Mucosa of stomach (tissue), 1 donor: ENCODE results near the gene SLAMF8.
A peak's percentile ranks its signal among the peaks of the same experiment; 100 is the strongest.

Source experiments
- H3K27me3 ChIP-seq: one replicate; pipeline ENCODE4 v1.7.0; 2013; ENCODE audit warnings: mild to moderate bottlenecking, low read length; ENCODE audit not compliant: control insufficient read depth, insufficient read depth
- H3K36me3 ChIP-seq: one replicate; pipeline ENCODE4 v1.7.0; 2013; ENCODE audit warnings: low read length; ENCODE audit not compliant: control insufficient read depth, insufficient read depth
- H3K4me1 ChIP-seq: one replicate; pipeline ENCODE4 v1.7.0; 2013; ENCODE audit warnings: mild to moderate bottlenecking, low read length; ENCODE audit not compliant: control insufficient read depth, insufficient read depth
- H3K4me3 ChIP-seq: one replicate; pipeline ENCODE4 v1.7.0; 2013; ENCODE audit warnings: low read length
- H3K9ac ChIP-seq: one replicate; pipeline ENCODE4 v1.7.0; 2013; ENCODE audit warnings: mild to moderate bottlenecking, low read length, moderate library complexity
- H3K9me3 ChIP-seq: one replicate; pipeline ENCODE4 v1.7.0; 2013; ENCODE audit warnings: mild to moderate bottlenecking, low read length, moderate library complexity; ENCODE audit not compliant: control insufficient read depth
- donor health status: Pancreatic carcinoma.

SLAMF8 gene

DNA sequence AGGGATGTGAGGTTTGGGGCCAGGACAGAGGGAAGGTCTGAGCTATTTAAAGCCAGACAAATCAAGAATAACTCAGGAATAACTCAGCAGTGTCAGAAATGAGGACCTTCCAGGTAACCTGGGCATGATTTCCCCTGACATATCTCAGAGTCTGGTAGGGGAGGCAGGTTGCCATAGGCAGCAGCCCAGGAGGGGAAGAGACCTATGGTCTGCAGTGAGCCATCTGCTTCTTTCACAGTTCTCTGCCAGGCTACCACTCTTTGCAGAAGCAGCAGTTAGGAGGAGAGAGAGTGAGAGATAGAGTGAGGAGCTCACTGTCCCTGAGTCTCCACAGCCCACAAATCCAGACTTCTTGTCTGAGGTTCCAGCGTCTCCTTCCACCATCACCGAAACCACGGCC lies 42.1 kb downstream of the SLAMF8 start:
- Histone ChIP-seq H3K36me3 (no peaks in the 10 kb centered on the region), H3K9ac (peak overlapping the region; percentile 50), H3K4me3 (no peak overlapping the region), H3K9me3 (no peaks in the 10 kb centered on the region), H3K27me3 (no peaks in the 10 kb centered on the region), H3K4me1 (peaks cover 35% of the 10 kb centered on the region)

DNA sequence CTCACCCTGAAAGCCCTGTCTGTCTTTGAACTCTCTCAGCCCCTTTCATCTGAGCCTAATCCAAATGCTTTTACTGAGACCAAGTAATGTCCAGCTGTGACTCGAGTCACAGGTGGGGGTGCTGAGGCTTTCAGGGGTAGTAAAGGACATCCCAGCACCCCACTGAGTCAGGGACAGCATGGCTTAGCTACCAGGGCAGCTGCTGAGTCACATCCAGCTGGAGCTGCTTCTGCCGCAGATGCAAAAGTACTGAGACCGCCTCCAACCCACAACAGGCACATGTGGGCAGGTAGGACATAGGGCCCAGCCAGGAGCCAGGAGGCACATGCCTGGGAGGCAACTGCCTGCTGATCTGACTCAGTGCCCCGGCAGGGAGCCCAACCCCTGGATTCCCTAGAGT lies 42.5 kb downstream of the SLAMF8 start:
- Histone ChIP-seq H3K4me3 (no peak overlapping the region), H3K9me3 (no peaks in the 10 kb centered on the region), H3K4me1 (peaks cover 35% of the 10 kb centered on the region), H3K27me3 (no peaks in the 10 kb centered on the region), H3K9ac (peak overlapping the region; percentile 50), H3K36me3 (no peaks in the 10 kb centered on the region)

DNA sequence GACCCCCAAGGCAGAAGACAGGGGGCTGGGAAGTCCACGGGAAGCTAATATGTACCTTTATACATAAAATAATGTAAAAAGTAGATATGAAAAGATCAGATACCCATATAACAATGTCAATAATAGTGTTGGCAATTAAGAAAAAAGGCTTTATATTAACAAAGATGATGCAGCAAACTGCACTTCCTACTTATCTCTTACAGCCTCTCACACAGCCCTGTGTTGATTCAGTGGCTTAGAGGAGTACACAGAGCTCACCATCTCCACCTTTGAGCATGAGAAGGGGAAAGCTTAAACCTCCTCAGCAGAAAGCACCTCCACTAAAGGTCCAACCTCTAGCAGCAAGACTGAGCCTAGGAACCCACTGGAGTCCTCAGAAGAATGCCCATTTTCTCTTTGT lies 42.9 kb downstream of the SLAMF8 start:
- Histone ChIP-seq H3K27me3 (no peaks in the 10 kb centered on the region), H3K9me3 (no peaks in the 10 kb centered on the region), H3K4me1 (peaks cover 35% of the 10 kb centered on the region), H3K4me3 (no peak overlapping the region), H3K36me3 (no peaks in the 10 kb centered on the region), H3K9ac (no peak overlapping the region)

DNA sequence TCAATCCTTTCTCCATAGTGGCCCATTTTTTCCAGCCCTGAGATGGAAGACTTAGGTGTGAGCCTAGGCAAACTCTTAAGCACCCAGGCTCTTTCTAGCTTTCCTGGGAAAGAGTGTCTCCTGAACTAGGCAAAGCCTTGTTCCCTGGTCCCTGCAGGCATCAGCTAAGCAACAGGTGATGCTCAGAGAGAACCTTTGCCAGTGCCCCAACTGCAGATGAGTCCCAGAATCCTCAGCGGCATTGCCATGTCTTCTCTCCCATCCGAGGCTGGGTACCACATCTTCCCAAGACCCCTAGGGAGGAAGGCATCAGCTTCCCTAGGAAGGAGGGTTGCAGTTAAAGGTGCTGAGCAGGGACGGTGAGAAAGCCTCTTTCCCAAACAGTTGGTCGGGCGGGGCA lies 44.0 kb downstream of the SLAMF8 start:
- H3K4me3 ChIP-seq: no peak overlapping the region
- peaks cover 35% of the 10 kb centered on the region for H3K4me1 ChIP-seq
- H3K9me3 ChIP-seq: no peaks in the 10 kb centered on the region
- H3K9ac ChIP-seq: no peak overlapping the region
- H3K27me3 ChIP-seq: no peaks in the 10 kb centered on the region
- no peaks in the 10 kb centered on the region for H3K36me3 ChIP-seq

DNA sequence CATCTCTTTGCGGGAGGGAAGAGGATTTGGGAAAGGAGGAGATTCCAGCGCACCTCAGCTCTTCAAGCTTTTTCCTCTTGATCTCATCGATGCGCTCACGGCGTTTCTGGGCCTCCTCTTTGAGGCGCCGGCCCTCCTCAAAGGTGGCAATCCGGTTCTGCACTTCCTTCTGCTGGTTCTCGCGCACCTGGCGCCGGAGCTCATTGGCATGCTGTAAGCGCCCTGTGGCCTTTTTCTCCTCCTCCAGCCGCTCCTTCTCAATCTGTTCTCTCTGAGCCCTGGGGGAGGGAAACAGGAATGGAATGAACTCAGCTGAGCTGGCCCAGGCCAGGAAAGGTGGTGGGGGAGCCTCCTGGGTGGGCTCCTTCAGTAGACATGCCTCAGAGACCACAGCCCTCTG lies 46.2 kb downstream of the SLAMF8 start:
- Histone ChIP-seq H3K9me3 (no peaks in the 10 kb centered on the region), H3K27me3 (no peaks in the 10 kb centered on the region)

DNA sequence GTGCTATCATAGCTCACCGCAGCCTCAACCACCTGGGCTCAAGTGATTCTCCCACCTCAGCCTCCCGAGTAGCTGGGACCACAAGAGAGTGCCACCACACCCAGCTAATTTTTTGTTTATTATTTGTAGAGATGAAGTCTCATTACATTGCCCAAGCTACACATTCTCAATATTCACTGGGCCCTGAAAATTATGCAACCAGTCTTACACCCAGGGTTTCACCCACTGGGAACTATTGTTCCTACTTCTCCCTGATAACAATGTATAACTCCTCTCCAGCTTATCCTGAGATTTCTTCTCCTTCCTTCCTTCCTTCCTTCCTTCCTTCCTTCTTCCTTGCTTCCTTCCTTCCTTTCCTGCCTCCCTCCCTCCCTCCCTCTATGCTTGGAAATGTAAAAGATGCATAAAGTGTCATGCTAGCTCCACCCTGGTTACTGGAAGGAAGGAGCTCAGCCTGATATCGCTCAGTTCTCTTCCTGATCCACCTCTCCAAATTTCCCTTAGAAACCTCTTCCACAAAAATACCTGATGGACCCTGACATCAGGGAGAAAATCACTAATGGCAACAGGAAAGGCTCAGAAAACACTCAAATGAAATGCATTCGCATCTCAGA lies 47.0 kb downstream of the SLAMF8 start:
- Histone ChIP-seq H3K36me3 (no peaks in the 10 kb centered on the region), H3K4me1 (peaks cover 14% of the 10 kb centered on the region), H3K9me3 (no peaks in the 10 kb centered on the region)

More for the DNA sequence above, 46.2 kb downstream of the SLAMF8 start:
- peaks cover 21% of the 10 kb centered on the region for H3K4me1 ChIP-seq
- no peaks in the 10 kb centered on the region for H3K36me3 ChIP-seq
- H3K9ac ChIP-seq: no peak overlapping the region
- H3K4me3 ChIP-seq: no peak overlapping the region

DNA sequence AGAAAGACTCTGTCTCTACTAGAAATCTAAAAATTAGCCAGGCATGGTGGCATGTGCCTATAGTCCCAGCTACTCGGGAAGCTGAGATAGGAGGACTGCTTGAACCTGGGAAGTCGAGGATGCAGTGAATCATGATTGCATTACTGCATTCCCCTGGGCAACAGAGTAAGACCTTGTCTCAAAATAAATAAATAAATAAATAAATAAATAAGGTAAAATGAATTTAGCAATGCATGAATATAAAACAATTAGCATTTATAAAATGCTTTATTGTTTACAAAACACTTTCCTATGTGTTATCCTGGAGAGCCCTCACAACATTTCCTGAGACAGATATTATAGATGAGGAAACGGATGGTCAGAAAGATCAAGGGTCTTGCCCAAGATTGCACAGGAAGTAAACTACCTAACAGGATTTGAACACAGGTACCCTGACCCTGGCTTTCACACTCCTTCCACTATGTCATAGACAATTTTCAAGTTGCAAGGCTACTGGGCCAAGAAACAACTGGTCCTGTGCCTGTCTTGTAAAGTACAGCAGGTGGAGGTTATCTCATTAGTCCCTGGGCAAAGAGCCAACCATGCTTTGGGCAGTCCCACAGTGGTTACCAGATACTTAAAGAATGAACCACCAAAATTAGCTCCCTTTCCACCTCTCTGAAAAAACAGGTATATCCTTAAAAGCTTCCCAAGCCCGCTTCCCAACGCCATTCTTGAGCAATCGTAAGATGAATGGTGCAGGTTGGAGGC lies 51.2 kb downstream of the SLAMF8 start:
- H3K9me3 ChIP-seq: no peaks in the 10 kb centered on the region
- H3K9ac ChIP-seq: no peak overlapping the region
- H3K4me1 ChIP-seq: peaks cover 9% of the 10 kb centered on the region
- no peaks in the 10 kb centered on the region for H3K27me3 ChIP-seq
- H3K4me3 ChIP-seq: no peak overlapping the region
- H3K36me3 ChIP-seq: no peaks in the 10 kb centered on the region

More for the DNA sequence above, 47.0 kb downstream of the SLAMF8 start:
- Histone ChIP-seq H3K27me3 (no peaks in the 10 kb centered on the region), H3K9ac (no peak overlapping the region), H3K4me3 (no peak overlapping the region)

DNA sequence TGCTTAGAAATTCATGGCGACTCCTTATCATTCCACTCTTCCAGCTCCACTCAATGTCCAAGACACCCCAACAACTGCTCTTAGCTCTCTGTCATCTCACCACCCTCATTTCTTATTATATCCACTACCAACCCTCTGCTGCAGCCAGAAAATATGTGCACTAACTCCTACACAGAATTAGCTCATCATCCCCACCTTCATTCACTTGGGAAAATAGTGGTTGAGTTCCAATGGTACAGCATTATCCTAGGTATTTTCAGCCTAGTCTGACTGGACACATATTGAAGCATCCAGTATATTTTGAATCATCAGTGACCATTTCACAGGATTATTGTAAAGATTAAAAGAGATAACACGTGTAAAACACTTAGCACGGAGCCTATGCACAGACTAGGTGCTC lies 52.5 kb downstream of the SLAMF8 start:
- Histone ChIP-seq H3K27me3 (no peaks in the 10 kb centered on the region), H3K9ac (no peak overlapping the region), H3K4me1 (peaks cover 9% of the 10 kb centered on the region), H3K9me3 (no peaks in the 10 kb centered on the region), H3K4me3 (no peak overlapping the region), H3K36me3 (no peaks in the 10 kb centered on the region)

DNA sequence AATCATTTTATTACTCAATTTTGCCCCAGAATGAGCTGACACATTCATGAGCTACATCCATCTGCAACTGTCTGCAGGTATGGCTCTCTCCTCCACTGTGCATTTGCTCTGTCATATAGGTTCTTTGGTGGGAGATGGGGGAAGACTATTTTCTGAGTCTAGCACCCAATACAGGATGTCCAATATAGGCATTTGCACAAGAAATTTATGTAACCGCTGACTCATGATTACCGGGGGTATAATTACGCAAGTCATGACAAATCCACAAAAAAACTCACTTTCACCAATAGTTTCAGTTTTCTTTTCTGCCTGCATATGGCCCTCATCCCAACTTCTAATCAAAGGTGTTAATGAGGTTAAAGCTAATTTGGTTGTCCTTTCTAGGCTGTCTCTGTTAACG lies 53.3 kb downstream of the SLAMF8 start:
- peaks cover 9% of the 10 kb centered on the region for H3K4me1 ChIP-seq

DNA sequence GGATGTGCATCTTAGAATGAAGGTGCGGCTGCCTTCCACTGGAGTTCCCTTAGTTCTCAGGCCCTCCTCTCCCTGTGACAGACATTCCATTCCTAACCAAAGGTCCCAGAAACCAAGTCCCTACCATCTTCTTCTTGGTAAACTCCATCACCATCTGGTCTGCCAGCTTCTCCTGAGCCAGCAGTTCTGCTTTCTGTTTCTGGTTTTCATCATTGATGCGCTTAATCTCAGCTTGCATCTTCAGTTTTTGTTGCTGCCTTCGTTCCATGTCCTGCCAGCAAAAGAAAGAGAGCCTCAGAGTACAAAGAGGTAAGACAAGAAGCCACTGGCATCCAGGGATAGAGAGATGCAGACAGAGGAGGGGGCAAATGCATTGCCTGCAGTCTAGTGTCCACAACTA lies 53.8 kb downstream of the SLAMF8 start:
- peaks cover 9% of the 10 kb centered on the region for H3K4me1 ChIP-seq
- no peaks in the 10 kb centered on the region for H3K27me3 ChIP-seq
- H3K9me3 ChIP-seq: no peaks in the 10 kb centered on the region
- H3K9ac ChIP-seq: no peak overlapping the region
- H3K4me3 ChIP-seq: no peak overlapping the region
- H3K36me3 ChIP-seq: no peaks in the 10 kb centered on the region

More for the DNA sequence above, 53.3 kb downstream of the SLAMF8 start:
- Histone ChIP-seq H3K4me3 (no peak overlapping the region), H3K36me3 (no peaks in the 10 kb centered on the region), H3K27me3 (no peaks in the 10 kb centered on the region), H3K9ac (no peak overlapping the region), H3K9me3 (no peaks in the 10 kb centered on the region)

DNA sequence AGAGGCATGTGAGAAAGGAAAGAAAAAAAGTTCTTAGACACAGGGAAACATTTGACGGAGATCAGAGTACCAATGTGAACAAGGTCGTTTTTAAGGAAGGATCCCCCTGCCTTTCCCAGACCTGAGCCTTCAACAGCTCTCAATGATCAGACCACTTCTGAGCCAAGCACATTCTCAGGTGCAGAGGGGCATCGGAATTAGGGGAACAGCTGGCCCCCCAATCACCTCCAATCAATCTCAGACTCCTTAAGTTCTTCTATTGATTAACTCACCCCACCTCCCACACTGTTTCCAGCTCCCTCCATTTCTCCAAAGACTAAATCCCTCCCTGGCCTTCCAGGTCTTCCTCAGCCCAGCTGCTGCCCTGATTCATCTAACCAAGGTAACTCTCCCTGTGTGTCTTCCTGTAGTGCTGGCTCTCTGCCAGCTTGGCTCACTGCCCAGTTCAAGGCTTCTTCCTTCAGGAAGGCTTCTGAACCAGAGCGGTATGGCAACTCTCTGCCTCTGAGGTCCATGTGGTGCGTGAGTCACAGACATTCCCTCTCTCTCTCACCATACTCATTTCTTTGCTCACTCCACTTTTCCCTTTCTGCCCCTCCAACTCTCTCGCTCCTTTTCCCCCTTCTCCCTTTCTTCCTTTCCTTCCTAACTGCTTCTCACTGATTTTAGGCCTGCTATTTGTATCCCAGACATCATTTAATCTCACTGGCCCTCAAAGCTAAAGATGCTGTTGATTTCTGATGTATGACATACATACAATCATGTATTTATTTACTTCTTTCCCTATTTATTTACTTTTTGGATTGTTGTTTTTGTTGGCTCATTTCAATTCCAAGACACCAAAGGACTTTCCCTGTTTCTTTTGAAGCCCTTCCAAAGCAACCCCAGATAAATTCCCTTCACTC lies 55.2 kb downstream of the SLAMF8 start:
- H3K9me3 ChIP-seq: no peaks in the 10 kb centered on the region
- no peak overlapping the region for H3K4me3 ChIP-seq
- no peaks in the 10 kb centered on the region for H3K36me3 ChIP-seq
- H3K27me3 ChIP-seq: no peaks in the 10 kb centered on the region
- H3K4me1 ChIP-seq: peaks cover 9% of the 10 kb centered on the region
- no peak overlapping the region for H3K9ac ChIP-seq

DNA sequence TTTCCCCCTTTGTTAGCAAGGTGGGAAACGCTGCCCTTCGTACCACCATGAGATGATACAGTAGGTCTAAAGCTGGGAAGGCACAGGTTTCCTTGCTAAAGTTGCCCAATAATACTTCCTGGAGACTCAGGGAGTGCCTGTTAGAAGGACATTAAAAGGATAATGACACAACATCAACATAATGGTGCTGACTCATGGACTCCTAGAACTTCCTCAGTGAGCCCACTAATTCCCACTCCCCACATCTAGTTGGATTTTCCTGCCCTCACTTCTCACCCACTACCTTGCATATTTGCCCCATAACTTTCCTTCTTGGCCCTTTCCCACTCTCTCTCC lies 55.8 kb downstream of the SLAMF8 start:
- Histone ChIP-seq H3K9me3 (no peaks in the 10 kb centered on the region), H3K9ac (no peak overlapping the region), H3K4me3 (no peak overlapping the region), H3K27me3 (no peaks in the 10 kb centered on the region), H3K4me1 (peaks cover 9% of the 10 kb centered on the region), H3K36me3 (no peaks in the 10 kb centered on the region)
